ENCODE measurements around the gene REV3L. TPM values are rescaled to one million over a fixed set of nuclear protein-coding genes. Genes with fewer than 3 reads are reported as not detected.

The REV3L gene
- total RNA-seq, 2 donors from 2014 or later = 18.9 to 19.8 TPM

- no peak overlapping the region for H3K27ac Mint-ChIP-seq
- ATAC-seq = no peak
- H3K9me3 ChIP-seq (ENCODE audit: control insufficient read depth, low read length, poor library complexity, severe bottlenecking) = no peaks in the 10 kb centered on the region
- DNase-seq = no peak
- H3K4me1 Mint-ChIP-seq = peaks cover 17% of the 10 kb centered on the region
- H3K4me3 Mint-ChIP-seq = peak overlapping the region; percentile 39
- H3K27me3 Mint-ChIP-seq = no peaks in the 10 kb centered on the region
- peaks cover 6% of the 10 kb centered on the region for H3K36me3 Mint-ChIP-seq (ENCODE audit: low read depth)
Measured at GRCh38 chr6:111449129-111449528, 33.9 kb downstream of the REV3L start.

GRCh38 chr6:111447051-111447450 is 36.0 kb downstream of the REV3L start:
- peaks cover 6% of the 10 kb centered on the region for H3K36me3 Mint-ChIP-seq (ENCODE audit: low read depth)
- peaks cover 25% of the 10 kb centered on the region for H3K4me1 Mint-ChIP-seq
- no peak overlapping the region for H3K27ac Mint-ChIP-seq
- no peaks in the 10 kb centered on the region for H3K9me3 ChIP-seq (ENCODE audit: control insufficient read depth, low read length, poor library complexity, severe bottlenecking)
- H3K4me3 Mint-ChIP-seq = no peak overlapping the region
- ATAC-seq (no peak), DNase-seq (no peak)
- no peaks in the 10 kb centered on the region for H3K27me3 Mint-ChIP-seq

- peak overlapping the region; percentile 60 for H3K27ac Mint-ChIP-seq
- peaks cover 33% of the 10 kb centered on the region for H3K4me1 Mint-ChIP-seq
- no peak overlapping the region for H3K4me3 Mint-ChIP-seq
- ATAC-seq = no peak
- H3K27me3 Mint-ChIP-seq = no peaks in the 10 kb centered on the region
- no peak for DNase-seq
- H3K36me3 Mint-ChIP-seq (ENCODE audit: low read depth) = peaks cover 4% of the 10 kb centered on the region
- H3K9me3 ChIP-seq (ENCODE audit: control insufficient read depth, low read length, poor library complexity, severe bottlenecking) = no peaks in the 10 kb centered on the region
Measured at GRCh38 chr6:111445861-111446267, 37.2 kb downstream of the REV3L start.

GRCh38 chr6:111444794-111445193 is 38.2 kb downstream of the REV3L start:
- Mint-ChIP-seq H3K36me3 (ENCODE audit: low read depth) (peaks cover 4% of the 10 kb centered on the region), H3K27me3 (no peaks in the 10 kb centered on the region), H3K4me3 (no peak overlapping the region), H3K4me1 (peaks cover 28% of the 10 kb centered on the region), H3K27ac (no peak overlapping the region)
- H3K9me3 ChIP-seq (ENCODE audit: control insufficient read depth, low read length, poor library complexity, severe bottlenecking) = no peaks in the 10 kb centered on the region
- ATAC-seq = no peak
- no peak for DNase-seq

GRCh38 chr6:111441678-111442243 is 41.3 kb downstream of the REV3L start:
- peaks cover 5% of the 10 kb centered on the region for H3K36me3 Mint-ChIP-seq (ENCODE audit: low read depth)
- peaks cover 28% of the 10 kb centered on the region for H3K4me1 Mint-ChIP-seq
- no peaks in the 10 kb centered on the region for H3K9me3 ChIP-seq (ENCODE audit: control insufficient read depth, low read length, poor library complexity, severe bottlenecking)
- no peak overlapping the region for H3K4me3 Mint-ChIP-seq
- H3K27me3 Mint-ChIP-seq = no peaks in the 10 kb centered on the region
- H3K27ac Mint-ChIP-seq = peak overlapping the region; percentile 21
- ATAC-seq (peak; percentile 62), DNase-seq (no peak)

- DNase-seq (no peak), ATAC-seq (no peak)
- Mint-ChIP-seq H3K4me1 (peaks cover 26% of the 10 kb centered on the region), H3K27ac (no peak overlapping the region), H3K4me3 (no peak overlapping the region), H3K36me3 (ENCODE audit: low read depth) (peaks cover 2% of the 10 kb centered on the region), H3K27me3 (no peaks in the 10 kb centered on the region)
- no peaks in the 10 kb centered on the region for H3K9me3 ChIP-seq (ENCODE audit: control insufficient read depth, low read length, poor library complexity, severe bottlenecking)
Measured at GRCh38 chr6:111439171-111439570, 43.8 kb downstream of the REV3L start.

GRCh38 chr6:111437573-111437972 is 45.4 kb downstream of the REV3L start:
- no peaks in the 10 kb centered on the region for H3K27me3 Mint-ChIP-seq
- H3K9me3 ChIP-seq (ENCODE audit: control insufficient read depth, low read length, poor library complexity, severe bottlenecking) = no peaks in the 10 kb centered on the region
- H3K4me3 Mint-ChIP-seq = no peak overlapping the region
- peaks cover 31% of the 10 kb centered on the region for H3K4me1 Mint-ChIP-seq
- DNase-seq (no peak), ATAC-seq (no peak)
- H3K36me3 Mint-ChIP-seq (ENCODE audit: low read depth) = peaks cover 2% of the 10 kb centered on the region
- no peak overlapping the region for H3K27ac Mint-ChIP-seq

- H3K27ac Mint-ChIP-seq = peak overlapping the region; percentile 8
- no peaks in the 10 kb centered on the region for H3K27me3 Mint-ChIP-seq
- no peak for DNase-seq
- no peak overlapping the region for H3K4me3 Mint-ChIP-seq
- H3K4me1 Mint-ChIP-seq = peaks cover 24% of the 10 kb centered on the region
- peaks cover 5% of the 10 kb centered on the region for H3K36me3 Mint-ChIP-seq (ENCODE audit: low read depth)
- no peak for ATAC-seq
- no peaks in the 10 kb centered on the region for H3K9me3 ChIP-seq (ENCODE audit: control insufficient read depth, low read length, poor library complexity, severe bottlenecking)
Measured at GRCh38 chr6:111432511-111432910, 50.5 kb downstream of the REV3L start.

- Mint-ChIP-seq H3K36me3 (ENCODE audit: low read depth) (peaks cover 5% of the 10 kb centered on the region), H3K27ac (peak overlapping the region; percentile 0), H3K4me3 (no peak overlapping the region), H3K4me1 (peaks cover 24% of the 10 kb centered on the region), H3K27me3 (no peaks in the 10 kb centered on the region)
- DNase-seq (no peak), ATAC-seq (no peak)
- H3K9me3 ChIP-seq (ENCODE audit: control insufficient read depth, low read length, poor library complexity, severe bottlenecking) = no peaks in the 10 kb centered on the region
Measured at GRCh38 chr6:111430605-111431376, 52.2 kb downstream of the REV3L start.

GRCh38 chr6:111429571-111429970 is 53.4 kb downstream of the REV3L start:
- H3K27me3 Mint-ChIP-seq = no peaks in the 10 kb centered on the region
- H3K4me3 Mint-ChIP-seq = no peak overlapping the region

GRCh38 chr6:111428811-111429210 is 54.2 kb downstream of the REV3L start:
- DNase-seq (no peak), ATAC-seq (no peak)
- Mint-ChIP-seq H3K27me3 (no peaks in the 10 kb centered on the region), H3K27ac (no peak overlapping the region), H3K4me3 (no peak overlapping the region), H3K36me3 (ENCODE audit: low read depth) (peaks cover 5% of the 10 kb centered on the region), H3K4me1 (peaks cover 35% of the 10 kb centered on the region)
- H3K9me3 ChIP-seq (ENCODE audit: control insufficient read depth, low read length, poor library complexity, severe bottlenecking) = no peaks in the 10 kb centered on the region

More at GRCh38 chr6:111429571-111429970, 53.4 kb downstream of the REV3L start:
- Mint-ChIP-seq H3K4me1 (peaks cover 29% of the 10 kb centered on the region), H3K36me3 (ENCODE audit: low read depth) (peaks cover 5% of the 10 kb centered on the region), H3K27ac (peak overlapping the region; percentile 0)
- no peaks in the 10 kb centered on the region for H3K9me3 ChIP-seq (ENCODE audit: control insufficient read depth, low read length, poor library complexity, severe bottlenecking)
- ATAC-seq (no peak), DNase-seq (no peak)

GRCh38 chr6:111427341-111428116 is 55.5 kb downstream of the REV3L start:
- H3K9me3 ChIP-seq (ENCODE audit: control insufficient read depth, low read length, poor library complexity, severe bottlenecking) = no peaks in the 10 kb centered on the region
- no peaks in the 10 kb centered on the region for H3K27me3 Mint-ChIP-seq
- H3K27ac Mint-ChIP-seq = no peak overlapping the region
- no peak for DNase-seq
- H3K36me3 Mint-ChIP-seq (ENCODE audit: low read depth) = peaks cover 5% of the 10 kb centered on the region
- H3K4me3 Mint-ChIP-seq = peak overlapping the region; percentile 59
- ATAC-seq = peak; percentile 68
- H3K4me1 Mint-ChIP-seq = peaks cover 34% of the 10 kb centered on the region

Data from T-helper 17 cell (primary cell).